Vagina (tissue), 2 donors: ENCODE data around the gene RBM24.

ENCODE experiments used
- POLR2A ChIP-seq, 2 donors: fragments of 450-650 bp; IDR thresholded peaks; one replicate each; pipeline ENCODE4 v1.6.1; 2017; ENCODE audit warnings: antibody characterized with exemption in 2 of 2, mild to moderate bottlenecking in 2 of 2, moderate library complexity in 2 of 2
- TF ChIP-seq, protein P1 (sequence below), 3 experiments: fragments of 450-650 bp in 2 of 3; fragments of 200-600 bp in 1 of 3; sonication (generic) in 1 of 3; IDR thresholded peaks; one replicate each; pipeline ENCODE4 v1.5.1; 2017 to 2019; ENCODE audit warnings: antibody characterized with exemption in 3 of 3, mild to moderate bottlenecking in 2 of 3, moderate library complexity in 2 of 3

DNA sequence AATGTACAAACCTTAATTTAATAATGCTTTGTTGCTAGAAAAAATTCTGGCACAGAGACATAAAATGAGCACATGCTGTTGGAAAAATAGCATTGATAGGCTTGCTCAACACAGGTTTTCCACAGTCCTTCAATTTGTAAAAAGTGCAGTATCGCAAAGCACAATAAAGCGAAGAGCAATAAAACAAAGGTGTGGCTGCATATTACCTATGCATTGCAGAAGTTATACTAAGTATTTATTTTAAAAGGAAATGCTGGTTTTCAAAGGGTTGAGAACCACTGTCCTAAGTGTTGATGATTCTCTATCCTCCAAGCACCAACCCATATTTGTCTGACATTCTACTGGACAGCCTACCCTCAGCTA is 58.1 kb downstream of the RBM24 start:
- TF ChIP-seq POLR2A (IDR thresholded peaks at IDR 0.05) = no peak
- TF ChIP-seq, protein P1, sequence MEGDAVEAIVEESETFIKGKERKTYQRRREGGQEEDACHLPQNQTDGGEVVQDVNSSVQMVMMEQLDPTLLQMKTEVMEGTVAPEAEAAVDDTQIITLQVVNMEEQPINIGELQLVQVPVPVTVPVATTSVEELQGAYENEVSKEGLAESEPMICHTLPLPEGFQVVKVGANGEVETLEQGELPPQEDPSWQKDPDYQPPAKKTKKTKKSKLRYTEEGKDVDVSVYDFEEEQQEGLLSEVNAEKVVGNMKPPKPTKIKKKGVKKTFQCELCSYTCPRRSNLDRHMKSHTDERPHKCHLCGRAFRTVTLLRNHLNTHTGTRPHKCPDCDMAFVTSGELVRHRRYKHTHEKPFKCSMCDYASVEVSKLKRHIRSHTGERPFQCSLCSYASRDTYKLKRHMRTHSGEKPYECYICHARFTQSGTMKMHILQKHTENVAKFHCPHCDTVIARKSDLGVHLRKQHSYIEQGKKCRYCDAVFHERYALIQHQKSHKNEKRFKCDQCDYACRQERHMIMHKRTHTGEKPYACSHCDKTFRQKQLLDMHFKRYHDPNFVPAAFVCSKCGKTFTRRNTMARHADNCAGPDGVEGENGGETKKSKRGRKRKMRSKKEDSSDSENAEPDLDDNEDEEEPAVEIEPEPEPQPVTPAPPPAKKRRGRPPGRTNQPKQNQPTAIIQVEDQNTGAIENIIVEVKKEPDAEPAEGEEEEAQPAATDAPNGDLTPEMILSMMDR (IDR thresholded peaks at IDR 0.05) = no peak
